Measurements from ENCODE around the gene GLIS1. TPM values are rescaled to one million over a fixed set of nuclear protein-coding genes. Genes with fewer than 3 reads are reported as not detected.

GLIS1 gene
- total RNA-seq, 1 donor, result 2.9 TPM

DNA sequence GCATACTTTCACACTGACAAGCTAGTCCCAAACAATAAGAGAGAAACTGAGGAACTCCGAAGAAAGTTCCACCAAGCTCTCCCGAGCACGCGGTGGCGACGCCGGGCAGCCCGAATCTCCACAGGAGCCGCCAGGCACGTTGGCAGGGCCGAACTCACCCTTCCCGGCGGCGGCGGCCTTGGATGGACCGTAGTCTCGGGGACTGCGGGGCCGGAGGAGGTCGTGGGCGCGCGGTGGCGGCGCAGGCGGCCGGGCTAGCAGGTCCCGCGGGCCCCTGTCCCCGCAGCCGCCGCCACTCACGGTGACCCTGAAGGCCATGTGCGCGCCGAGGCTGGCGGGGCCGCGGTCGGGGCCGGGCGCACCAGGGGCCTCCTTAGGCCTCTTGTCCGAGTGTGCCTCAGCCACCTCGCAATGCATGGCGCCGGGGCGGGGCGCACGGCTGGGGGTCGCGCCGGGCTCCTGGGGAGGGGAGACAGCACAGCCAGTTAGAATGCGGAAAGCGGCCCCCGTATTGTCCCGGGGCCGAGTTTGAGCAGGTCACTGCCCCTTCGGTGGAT, 1.2 kb downstream of the GLIS1 start:
- Histone ChIP-seq H3K79me2 (ENCODE audit: insufficient read depth, low read length) (peaks cover 22% of the 10 kb centered on the region), H3K36me3 (ENCODE audit: insufficient read depth, low read length) (no peaks in the 10 kb centered on the region), H3K4me1 (ENCODE audit: insufficient read depth, low read length) (peaks cover 64% of the 10 kb centered on the region), H3K27ac (ENCODE audit: low read depth, low read length) (peak overlapping the region; percentile 59), H2AFZ (ENCODE audit: low read length) (no peak overlapping the region), H3K27me3 (ENCODE audit: insufficient read depth, low read length) (no peaks in the 10 kb centered on the region), H3K9me3 (ENCODE audit: low read depth, low read length) (no peaks in the 10 kb centered on the region), H3K4me3 (ENCODE audit: insufficient read depth, low read length) (peak overlapping the region; percentile 79), H3K4me2 (ENCODE audit: insufficient read depth, low read length) (peak overlapping the region; percentile 84), H4K20me1 (ENCODE audit: insufficient read depth, low read length) (no peaks in the 10 kb centered on the region)
- peak; percentile 23 for DNase-seq (ENCODE audit: insufficient read length, low spot score, missing footprints)
- TF ChIP-seq, protein P1, sequence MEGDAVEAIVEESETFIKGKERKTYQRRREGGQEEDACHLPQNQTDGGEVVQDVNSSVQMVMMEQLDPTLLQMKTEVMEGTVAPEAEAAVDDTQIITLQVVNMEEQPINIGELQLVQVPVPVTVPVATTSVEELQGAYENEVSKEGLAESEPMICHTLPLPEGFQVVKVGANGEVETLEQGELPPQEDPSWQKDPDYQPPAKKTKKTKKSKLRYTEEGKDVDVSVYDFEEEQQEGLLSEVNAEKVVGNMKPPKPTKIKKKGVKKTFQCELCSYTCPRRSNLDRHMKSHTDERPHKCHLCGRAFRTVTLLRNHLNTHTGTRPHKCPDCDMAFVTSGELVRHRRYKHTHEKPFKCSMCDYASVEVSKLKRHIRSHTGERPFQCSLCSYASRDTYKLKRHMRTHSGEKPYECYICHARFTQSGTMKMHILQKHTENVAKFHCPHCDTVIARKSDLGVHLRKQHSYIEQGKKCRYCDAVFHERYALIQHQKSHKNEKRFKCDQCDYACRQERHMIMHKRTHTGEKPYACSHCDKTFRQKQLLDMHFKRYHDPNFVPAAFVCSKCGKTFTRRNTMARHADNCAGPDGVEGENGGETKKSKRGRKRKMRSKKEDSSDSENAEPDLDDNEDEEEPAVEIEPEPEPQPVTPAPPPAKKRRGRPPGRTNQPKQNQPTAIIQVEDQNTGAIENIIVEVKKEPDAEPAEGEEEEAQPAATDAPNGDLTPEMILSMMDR (IDR thresholded peaks at IDR 0.05; ENCODE audit: extremely low read depth, low read depth, low read length), result no peak

DNA sequence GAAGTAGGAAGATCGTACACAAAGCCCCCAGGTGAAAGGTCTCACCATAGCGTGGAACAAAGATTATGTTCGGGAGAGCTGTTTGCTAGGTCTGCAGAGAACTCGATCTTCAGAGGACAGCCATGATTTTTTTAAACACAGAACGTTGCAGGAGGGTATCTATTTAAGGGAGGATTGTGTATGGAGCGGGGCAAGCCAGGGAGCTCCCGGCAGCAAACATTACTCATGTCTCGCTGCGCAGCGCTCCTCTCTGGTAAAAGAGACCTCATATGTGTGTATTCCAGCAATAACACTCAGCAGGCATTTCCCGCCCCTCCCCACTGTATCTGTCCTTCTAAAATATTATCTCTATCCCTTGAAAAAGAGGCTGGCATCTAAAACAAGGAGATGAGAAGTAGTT, 2.7 kb downstream of the GLIS1 start:
- H3K9me3 ChIP-seq (ENCODE audit: low read depth, low read length), result no peaks in the 10 kb centered on the region
- H3K27ac ChIP-seq (ENCODE audit: low read depth, low read length), result peak overlapping the region; percentile 99
- no peaks in the 10 kb centered on the region for H4K20me1 ChIP-seq (ENCODE audit: insufficient read depth, low read length)
- no peaks in the 10 kb centered on the region for H3K27me3 ChIP-seq (ENCODE audit: insufficient read depth, low read length)
- H3K4me2 ChIP-seq (ENCODE audit: insufficient read depth, low read length), result peak overlapping the region; percentile 3
- TF ChIP-seq, protein P1 (IDR thresholded peaks at IDR 0.05; ENCODE audit: extremely low read depth, low read depth, low read length), result no peak
- H3K4me1 ChIP-seq (ENCODE audit: insufficient read depth, low read length), result peaks cover 76% of the 10 kb centered on the region
- no peaks in the 10 kb centered on the region for H3K36me3 ChIP-seq (ENCODE audit: insufficient read depth, low read length)
- peaks cover 24% of the 10 kb centered on the region for H3K79me2 ChIP-seq (ENCODE audit: insufficient read depth, low read length)
- H2AFZ ChIP-seq (ENCODE audit: low read length), result no peak overlapping the region
- DNase-seq (ENCODE audit: insufficient read length, low spot score, missing footprints), result peak; percentile 90
- H3K4me3 ChIP-seq (ENCODE audit: insufficient read depth, low read length), result no peak overlapping the region

DNA sequence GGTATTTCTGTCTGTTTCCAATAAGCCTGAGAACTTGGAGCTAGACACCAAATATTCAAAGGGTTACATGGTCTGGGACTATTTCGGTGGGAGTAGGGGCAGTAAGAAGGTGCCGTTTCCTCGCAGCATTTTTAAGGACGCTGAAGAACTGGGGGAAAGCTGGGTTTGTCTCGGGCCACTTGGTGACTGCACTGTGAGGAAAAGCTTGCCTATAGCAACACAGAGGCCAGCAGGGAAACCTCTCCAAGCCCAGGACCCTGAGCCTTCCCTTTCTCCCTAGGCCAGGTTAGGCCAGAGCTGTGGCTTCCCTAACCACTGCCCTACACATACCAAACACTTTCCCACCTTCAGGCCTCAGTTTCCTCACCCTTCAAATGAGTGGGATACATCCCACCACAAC, 3.3 kb downstream of the GLIS1 start:
- peaks cover 30% of the 10 kb centered on the region for H3K79me2 ChIP-seq (ENCODE audit: insufficient read depth, low read length)
- TF ChIP-seq, protein P1 (IDR thresholded peaks at IDR 0.05; ENCODE audit: extremely low read depth, low read depth, low read length), result no peak

DNA sequence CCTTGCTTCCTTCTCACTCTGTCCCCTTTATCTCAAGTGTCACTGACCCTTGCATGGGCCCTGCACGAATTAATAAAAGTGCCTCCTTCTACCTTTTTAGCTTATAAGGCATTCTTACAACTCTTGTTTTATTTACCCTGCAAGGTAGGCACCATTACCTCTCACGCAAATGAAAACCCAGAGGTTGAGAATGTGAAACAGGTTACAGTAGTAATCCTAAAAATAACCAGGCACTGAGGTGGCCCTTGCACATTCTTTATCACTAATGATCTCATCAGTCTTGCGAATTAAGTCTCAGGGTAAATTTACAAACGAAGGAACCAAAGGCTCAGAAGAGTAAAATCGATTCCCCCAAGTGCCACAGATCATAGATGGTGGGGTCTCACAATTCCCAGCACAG, 3.7 kb downstream of the GLIS1 start:
- TF ChIP-seq, protein P1 (IDR thresholded peaks at IDR 0.05; ENCODE audit: extremely low read depth, low read depth, low read length), result no peak
- DNase-seq (ENCODE audit: insufficient read length, low spot score, missing footprints), result peak; percentile 37
- H3K4me3 ChIP-seq (ENCODE audit: insufficient read depth, low read length), result no peak overlapping the region
- H3K79me2 ChIP-seq (ENCODE audit: insufficient read depth, low read length), result peaks cover 34% of the 10 kb centered on the region
- H4K20me1 ChIP-seq (ENCODE audit: insufficient read depth, low read length), result no peaks in the 10 kb centered on the region
- H3K9me3 ChIP-seq (ENCODE audit: low read depth, low read length), result no peaks in the 10 kb centered on the region
- H3K27me3 ChIP-seq (ENCODE audit: insufficient read depth, low read length), result no peaks in the 10 kb centered on the region
- H3K36me3 ChIP-seq (ENCODE audit: insufficient read depth, low read length), result no peaks in the 10 kb centered on the region
- peak overlapping the region; percentile 62 for H2AFZ ChIP-seq (ENCODE audit: low read length)
- peak overlapping the region; percentile 84 for H3K4me2 ChIP-seq (ENCODE audit: insufficient read depth, low read length)
- peaks cover 77% of the 10 kb centered on the region for H3K4me1 ChIP-seq (ENCODE audit: insufficient read depth, low read length)
- peak overlapping the region; percentile 99 for H3K27ac ChIP-seq (ENCODE audit: low read depth, low read length)

More for the DNA sequence above, 3.3 kb downstream of the GLIS1 start:
- peak; percentile 18 for DNase-seq (ENCODE audit: insufficient read length, low spot score, missing footprints)
- no peaks in the 10 kb centered on the region for H3K36me3 ChIP-seq (ENCODE audit: insufficient read depth, low read length)
- H3K9me3 ChIP-seq (ENCODE audit: low read depth, low read length), result no peaks in the 10 kb centered on the region
- peak overlapping the region; percentile 84 for H3K4me2 ChIP-seq (ENCODE audit: insufficient read depth, low read length)
- H3K4me3 ChIP-seq (ENCODE audit: insufficient read depth, low read length), result no peak overlapping the region
- no peaks in the 10 kb centered on the region for H3K27me3 ChIP-seq (ENCODE audit: insufficient read depth, low read length)
- H2AFZ ChIP-seq (ENCODE audit: low read length), result no peak overlapping the region
- no peaks in the 10 kb centered on the region for H4K20me1 ChIP-seq (ENCODE audit: insufficient read depth, low read length)
- peaks cover 77% of the 10 kb centered on the region for H3K4me1 ChIP-seq (ENCODE audit: insufficient read depth, low read length)
- H3K27ac ChIP-seq (ENCODE audit: low read depth, low read length), result peak overlapping the region; percentile 99

Data from osteoblast (primary cell).